OCI-M2 (cell line): ENCODE measurements around the gene NANP.

Source experiments
- DNase-seq: peaks from one replicate; lab custom pipeline; 2025; ENCODE audit not compliant: unreplicated experiment; lab: John Stamatoyannopoulos, UW

NANP gene

DNA sequence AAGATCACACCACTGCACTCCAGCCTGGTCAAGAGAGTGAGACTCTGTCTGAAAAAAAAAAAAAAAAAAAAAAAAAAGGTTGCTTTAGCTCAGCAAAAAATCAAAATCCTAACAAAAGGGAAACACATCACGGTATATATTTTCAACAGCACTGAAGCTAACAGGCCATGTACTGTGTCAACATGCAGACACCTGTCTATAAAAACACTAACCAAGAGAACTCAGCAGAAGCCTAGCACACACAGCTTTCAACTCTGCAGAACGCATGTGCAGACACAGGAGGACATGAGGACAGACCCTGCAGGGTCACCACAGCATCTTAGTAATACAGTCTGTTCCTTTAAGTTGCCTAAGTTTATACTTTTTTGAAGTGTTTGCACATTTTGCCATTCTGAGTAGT lies 52.0 kb downstream of the NANP start:
- no peak for DNase-seq

DNA sequence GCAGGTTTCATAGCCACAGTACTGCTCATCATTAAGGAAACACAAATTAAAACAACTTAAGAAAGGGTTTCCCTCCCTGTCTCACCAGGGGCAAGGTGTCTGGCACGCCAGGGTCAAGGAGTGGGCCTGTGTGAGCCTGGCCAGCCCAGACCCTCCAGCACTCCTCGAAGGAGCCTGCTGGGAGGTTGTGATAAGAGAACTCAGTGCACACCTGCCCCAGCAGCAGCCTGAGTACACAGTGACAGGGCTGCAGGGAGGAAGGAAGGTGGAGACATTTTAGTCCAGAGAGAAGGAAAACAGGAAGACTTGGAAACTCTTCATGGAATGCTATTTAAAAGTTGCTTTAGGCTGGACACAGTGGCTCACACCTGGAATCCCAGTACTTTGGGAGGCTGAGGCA lies 52.6 kb downstream of the NANP start:
- no peak for DNase-seq

DNA sequence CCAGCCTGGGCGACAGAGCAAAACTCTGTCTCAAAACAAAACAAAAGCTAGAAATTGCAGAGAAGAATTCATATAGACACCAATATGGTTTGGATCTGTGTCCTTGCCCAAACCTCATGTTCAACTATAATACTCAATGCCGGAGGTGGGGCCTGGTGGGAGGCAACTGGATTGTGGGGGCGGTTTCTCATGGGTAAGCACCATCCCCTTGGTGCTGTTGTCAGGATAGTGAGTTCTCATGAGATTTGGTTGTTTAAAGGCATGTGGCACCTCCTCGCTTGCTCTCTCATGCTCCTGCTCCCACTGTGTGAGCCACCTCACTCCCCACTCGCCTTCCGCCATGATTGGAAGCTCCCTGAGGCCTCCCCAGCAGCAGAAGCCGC lies 53.7 kb downstream of the NANP start:
- no peak for DNase-seq

DNA sequence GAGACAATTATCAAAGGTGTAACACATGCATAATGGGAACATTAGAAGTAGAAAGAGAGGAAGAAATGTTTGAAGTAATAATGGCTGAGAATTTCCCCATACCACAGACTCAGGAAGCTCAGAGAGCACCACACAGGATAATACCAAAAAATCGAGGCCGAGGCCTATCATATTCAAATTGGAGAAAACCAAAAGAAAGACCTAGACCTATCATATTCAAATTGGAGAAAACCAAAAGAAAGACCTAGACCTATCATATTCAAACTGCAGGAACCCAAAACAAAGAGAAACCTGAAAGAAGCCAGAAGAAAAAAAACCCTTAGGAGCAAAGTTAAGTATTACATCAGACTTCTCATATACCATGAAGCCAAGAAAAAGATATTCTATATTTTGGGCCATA lies 56.5 kb downstream of the NANP start:
- no peak for DNase-seq

DNA sequence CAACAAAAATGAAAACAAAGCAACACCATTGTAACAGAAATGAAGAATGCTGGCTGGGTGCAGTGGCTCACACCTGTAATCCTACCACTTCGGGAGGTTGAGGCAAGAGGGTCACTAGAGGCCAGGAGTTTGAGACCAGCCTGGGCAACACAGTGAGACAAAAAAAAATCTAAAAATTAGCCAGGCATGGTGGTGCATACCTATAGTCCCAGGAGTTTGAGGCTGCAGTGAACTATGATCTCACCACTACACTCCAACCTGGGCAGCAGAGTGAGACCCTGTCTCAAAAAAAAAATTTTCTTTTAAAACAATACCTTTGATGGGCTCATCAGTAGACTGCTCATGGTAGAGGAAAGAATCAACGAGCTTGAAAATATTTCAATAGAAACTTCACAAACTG lies 57.0 kb downstream of the NANP start:
- no peak for DNase-seq

DNA sequence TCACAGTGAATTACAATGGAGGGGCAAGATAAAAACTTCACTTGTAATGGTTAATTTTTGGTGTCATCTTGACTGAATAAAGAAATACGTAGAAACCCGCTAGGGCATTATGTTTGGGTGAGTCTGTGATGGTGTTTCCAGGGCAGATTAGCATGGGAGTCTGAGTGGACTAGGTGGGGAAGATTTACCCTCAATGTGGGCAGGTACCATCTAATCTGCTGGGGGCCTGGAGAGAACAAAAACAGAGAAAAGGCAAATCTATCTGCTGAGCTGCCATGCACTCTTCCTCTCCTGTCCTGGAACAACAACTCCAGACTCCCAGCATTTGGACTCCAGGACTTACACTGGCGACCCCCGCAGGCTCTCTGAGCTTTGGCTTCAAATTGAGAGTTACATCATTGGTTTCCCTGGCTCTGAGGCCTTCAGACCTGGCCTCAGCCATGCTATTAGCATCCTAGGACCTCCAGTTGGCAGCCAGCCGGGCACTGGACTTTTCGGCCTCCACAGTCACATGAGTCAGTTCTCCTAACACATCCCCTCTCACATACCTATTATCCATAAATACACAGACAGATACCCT lies 58.1 kb downstream of the NANP start:
- DNase-seq = no peak

DNA sequence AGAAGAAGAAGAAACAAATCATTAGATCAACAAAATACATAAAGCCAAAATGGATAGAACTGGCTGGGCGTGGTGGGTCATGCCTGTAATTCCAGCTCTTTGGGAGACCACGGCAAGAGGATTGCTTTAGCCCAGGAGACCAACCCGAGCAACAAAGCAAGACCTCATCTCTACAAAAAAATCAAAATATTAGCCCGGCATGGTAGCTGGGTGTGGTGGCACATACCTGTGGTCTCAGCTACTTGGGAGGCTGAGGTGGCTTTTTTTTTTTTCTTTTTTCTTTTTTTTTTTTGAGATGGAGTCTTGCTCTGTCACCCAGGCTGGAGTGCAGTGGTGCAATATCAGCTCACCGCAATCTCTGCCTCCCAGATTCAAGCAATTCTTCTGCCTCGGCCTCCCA lies 59.9 kb downstream of the NANP start:
- DNase-seq = no peak

DNA sequence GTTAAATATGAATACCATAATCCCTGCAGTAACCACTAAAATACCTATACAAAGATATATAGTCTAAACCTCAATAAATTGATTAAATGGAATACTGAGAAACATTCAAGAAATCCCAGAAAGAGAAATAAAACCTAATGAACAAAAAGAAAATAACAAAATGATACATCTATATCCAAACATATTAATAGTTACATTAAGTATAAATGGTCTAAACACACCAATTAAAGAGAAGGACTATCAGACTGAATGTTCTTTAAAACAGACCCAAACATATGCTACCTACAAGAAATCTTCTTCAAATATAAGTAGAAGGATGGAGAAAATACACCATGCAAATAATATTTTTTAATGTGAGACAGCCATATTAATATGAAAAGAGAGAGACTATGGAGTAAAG lies 60.5 kb downstream of the NANP start:
- no peak for DNase-seq
